WI38 (cell line): ENCODE data around the gene ITPR3.
A peak's percentile ranks its signal among the peaks of the same experiment; 100 is the strongest.

Experiments used
- H3K4me3 ChIP-seq: 2 replicates; pipeline ENCODE4 v1.5.1; 2011; ENCODE audit warnings: low read depth, mild to moderate bottlenecking, control low read depth, low read length
- CTCF ChIP-seq: IDR thresholded peaks from 2 replicates; pipeline ENCODE4 v1.5.1; 2012; ENCODE audit warnings: low read depth, mild to moderate bottlenecking, control low read depth, low read length

ITPR3 gene

GRCh38 chr6:33619166-33619840 is 1.8 kb upstream of the ITPR3 start:
- TF ChIP-seq CTCF, result no peak
- H3K4me3 ChIP-seq, result no peak overlapping the region

DNA sequence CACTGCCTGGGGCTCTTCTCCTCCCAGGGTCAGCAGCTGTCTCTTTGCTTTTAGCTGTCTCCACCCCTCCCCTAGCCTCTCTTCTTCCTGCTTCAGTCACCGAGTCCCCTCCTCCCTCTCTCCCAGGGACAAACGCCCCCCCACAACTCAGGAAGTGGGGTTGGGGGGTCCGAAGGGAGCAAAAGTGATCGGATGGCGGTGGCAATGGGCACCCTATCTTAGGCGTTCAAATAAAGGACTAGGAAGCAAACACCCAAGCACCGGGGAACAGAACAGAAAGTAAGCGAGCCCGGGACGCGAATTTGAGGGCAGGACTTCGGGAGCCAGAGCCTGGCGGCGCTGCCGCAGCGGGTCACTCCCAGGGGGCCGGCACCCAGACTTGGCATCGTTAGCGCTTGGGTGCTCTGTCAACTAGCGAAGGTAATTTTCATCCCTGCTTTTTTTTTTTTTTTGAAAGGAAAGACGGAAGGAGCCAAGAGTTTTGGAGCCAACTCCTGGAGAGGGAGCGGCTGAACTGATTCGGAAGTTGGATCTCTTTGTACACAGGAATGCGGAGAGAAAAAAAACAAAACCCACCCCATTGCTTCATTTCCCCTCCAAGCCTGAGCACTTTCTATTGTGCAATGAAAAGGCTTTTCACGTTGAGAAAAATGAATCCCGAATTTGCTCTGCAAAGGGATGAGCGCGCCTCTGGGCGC is 815 bp upstream of the ITPR3 start:
- no peak for TF ChIP-seq CTCF
- peak overlapping the region; percentile 66 for H3K4me3 ChIP-seq

DNA sequence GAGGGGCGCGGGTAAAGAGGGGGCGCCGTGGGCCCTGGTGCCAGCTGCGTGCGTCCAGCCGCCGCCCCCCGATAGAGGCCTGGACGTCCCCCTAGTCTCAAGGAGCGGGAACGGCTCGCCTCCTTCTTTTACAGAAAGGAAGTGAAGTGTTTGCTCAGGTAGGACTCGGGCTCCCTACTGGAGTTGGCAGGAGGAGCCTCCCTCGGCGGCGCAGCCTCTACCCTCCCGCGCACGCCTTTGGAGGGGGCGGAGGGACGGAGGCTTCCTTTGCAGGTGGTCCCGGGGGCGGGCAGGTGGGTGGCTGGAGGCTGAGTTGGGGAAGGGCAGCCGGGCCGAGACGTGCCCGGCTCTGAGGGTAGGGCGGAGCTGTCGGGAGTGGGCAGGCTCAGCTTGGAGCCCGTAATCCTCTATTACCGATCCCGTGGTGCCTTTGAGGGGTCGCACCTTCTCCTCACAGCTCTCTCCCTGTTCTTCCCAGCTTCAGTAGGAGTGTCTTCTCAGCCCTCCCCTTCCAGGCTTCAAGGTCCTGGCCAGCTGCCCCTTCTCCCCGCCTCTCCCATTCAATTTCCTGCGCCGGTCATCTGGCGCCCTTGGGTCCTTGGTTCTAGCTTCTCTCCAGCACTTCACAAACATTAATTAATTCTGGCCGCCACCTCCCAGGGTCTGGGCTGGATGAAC is 728 bp downstream of the ITPR3 start:
- no peak for TF ChIP-seq CTCF
- peak overlapping the region; percentile 66 for H3K4me3 ChIP-seq

GRCh38 chr6:33622456-33623431 is 1.6 kb downstream of the ITPR3 start:
- TF ChIP-seq CTCF, result no peak

GRCh38 chr6:33623895-33624381 is 2.8 kb downstream of the ITPR3 start:
- no peak overlapping the region for H3K4me3 ChIP-seq
- no peak for TF ChIP-seq CTCF

More at GRCh38 chr6:33622456-33623431, 1.6 kb downstream of the ITPR3 start:
- no peak overlapping the region for H3K4me3 ChIP-seq

GRCh38 chr6:33624856-33625255 is 3.7 kb downstream of the ITPR3 start:
- no peak for TF ChIP-seq CTCF
- H3K4me3 ChIP-seq, result no peak overlapping the region
